Anterior cingulate cortex (tissue), 58 donors: ENCODE results near the gene UHRF1.
A peak's percentile ranks its signal among the peaks of the same experiment; 100 is the strongest.
"Not testable (repeated sequence)": the region's sequence is repeated elsewhere in the genome, so short reads cannot be mapped to it uniquely, and the experiment has no call there.

Experiments
- DNase-seq, 58 donors: peaks; one replicate each; lab custom pipeline; 2025; lab: John Stamatoyannopoulos, UW

Gene UHRF1

GRCh38 chr19:4930664-4931063 is 21.4 kb downstream of the UHRF1 start:
- DNase-seq, result no peak

- DNase-seq, result no peak
Observed at GRCh38 chr19:4932711-4933110, 23.4 kb downstream of the UHRF1 start.

GRCh38 chr19:4933528-4933927 is 24.2 kb downstream of the UHRF1 start:
- peak in 2 of 58 donors; percentile 11 to 28 for DNase-seq

GRCh38 chr19:4935444-4935843 is 26.1 kb downstream of the UHRF1 start:
- no peak for DNase-seq

- DNase-seq, result no peak
Observed at GRCh38 chr19:4937060-4937459, 27.8 kb downstream of the UHRF1 start.

- not testable (repeated sequence) for DNase-seq
Observed at GRCh38 chr19:4938461-4938860, 29.2 kb downstream of the UHRF1 start.

- no peak for DNase-seq
Observed at GRCh38 chr19:4939466-4939865, 30.2 kb downstream of the UHRF1 start.

- not testable (repeated sequence) for DNase-seq
Observed at GRCh38 chr19:4941638-4942169, 32.4 kb downstream of the UHRF1 start.

GRCh38 chr19:4950650-4951049 is 41.3 kb downstream of the UHRF1 start:
- DNase-seq, result not testable (repeated sequence)

GRCh38 chr19:4951656-4952055 is 42.4 kb downstream of the UHRF1 start:
- no peak for DNase-seq

- DNase-seq, result no peak
Observed at GRCh38 chr19:4952945-4953344, 43.6 kb downstream of the UHRF1 start.

- not testable (repeated sequence) for DNase-seq
Observed at GRCh38 chr19:4954320-4955149, 45.2 kb downstream of the UHRF1 start.

- DNase-seq, result no peak
Observed at GRCh38 chr19:4955274-4955673, 46.0 kb downstream of the UHRF1 start.

GRCh38 chr19:4957981-4958380 is 48.7 kb downstream of the UHRF1 start:
- DNase-seq, result no peak

GRCh38 chr19:4962085-4962619 is 52.9 kb downstream of the UHRF1 start:
- no peak for DNase-seq

- DNase-seq, result no peak
Observed at GRCh38 chr19:4965061-4965460, 55.8 kb downstream of the UHRF1 start.

GRCh38 chr19:4966591-4966990 is 57.3 kb downstream of the UHRF1 start:
- DNase-seq, result no peak

GRCh38 chr19:4967738-4968461 is 58.6 kb downstream of the UHRF1 start:
- DNase-seq, result peak in 1 of 58 donors; percentile 31

GRCh38 chr19:4968462-4969291 is 59.4 kb downstream of the UHRF1 start, which contains the start of gene KDM4B:
Gene KDM4B (plus strand): TSS chr19:4969113. CDS start chr19:5032891, 63,778 bp downstream.
- peak; percentile 88 to 100 (median 99) for DNase-seq

GRCh38 chr19:4969292-4969771 is 60.0 kb downstream of the UHRF1 start:
- no peak for DNase-seq
